GM10266 (cell line): ENCODE results near the gene SPAG16.

ENCODE experiments used
- DNase-seq: peaks from one replicate; pipeline ENCODE4 v3.0.0; 2012; ENCODE audit errors: extremely low spot score
- CTCF ChIP-seq: IDR thresholded peaks from 2 replicates; pipeline ENCODE4 v1.5.1; 2012; ENCODE audit warnings: mild to moderate bottlenecking, low read depth; ENCODE audit not compliant: control insufficient read depth, insufficient read depth; ENCODE audit errors: missing control alignments

SPAG16 gene

GRCh38 chr2:214322662-214323061, 1038.4 kb downstream of the SPAG16 start:
- no peak for DNase-seq
- TF ChIP-seq CTCF: no peak

GRCh38 chr2:214325404-214325803, 1041.1 kb downstream of the SPAG16 start:
- no peak for TF ChIP-seq CTCF
- DNase-seq: no peak

- TF ChIP-seq CTCF: no peak
- no peak for DNase-seq
Observed at GRCh38 chr2:214328941-214329340, 1044.7 kb downstream of the SPAG16 start.

DNA sequence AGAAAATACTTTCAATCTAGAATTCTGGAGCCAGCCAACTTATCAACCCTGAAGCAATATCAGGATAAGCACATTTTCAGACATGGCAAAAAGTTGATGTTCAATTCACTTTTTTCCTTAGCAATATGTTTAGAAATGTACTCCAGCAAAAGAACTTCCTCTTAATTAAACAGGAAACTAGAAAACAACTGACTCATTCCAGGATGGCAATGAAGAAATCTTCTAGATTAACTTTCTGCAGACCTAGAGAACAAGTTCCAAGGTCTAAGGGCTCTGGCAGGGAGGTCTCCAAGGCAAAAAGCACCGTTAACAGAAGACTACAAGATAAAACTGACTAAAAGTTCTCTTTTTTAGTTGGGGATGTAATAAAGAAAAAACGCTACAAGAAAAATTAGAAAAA, 1057.4 kb downstream of the SPAG16 start:
- no peak for TF ChIP-seq CTCF
- no peak for DNase-seq

- no peak for TF ChIP-seq CTCF
- DNase-seq: no peak
Observed at GRCh38 chr2:214358506-214358905, 1074.2 kb downstream of the SPAG16 start.

- no peak for TF ChIP-seq CTCF
- DNase-seq: no peak
Observed at GRCh38 chr2:214361116-214361515, 1076.9 kb downstream of the SPAG16 start.

DNA sequence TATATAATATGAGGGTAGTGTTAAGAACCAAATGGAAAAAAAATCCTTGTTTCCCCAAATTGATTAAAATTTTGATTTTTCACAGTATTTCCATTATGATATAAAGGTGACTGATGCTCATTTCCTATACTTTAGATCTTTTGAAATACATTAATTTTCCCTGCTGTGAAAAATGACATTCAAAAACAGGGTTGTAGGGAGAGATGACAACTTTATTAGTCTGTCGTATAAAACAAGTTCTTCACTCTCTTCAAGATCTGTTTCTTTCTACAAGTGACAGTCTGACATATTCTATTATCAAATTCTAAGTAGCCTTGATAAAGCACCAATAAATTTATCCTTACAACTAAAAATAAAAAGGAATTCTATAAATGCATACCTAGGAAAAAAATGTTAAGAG, 1081.3 kb downstream of the SPAG16 start:
- DNase-seq: no peak
- no peak for TF ChIP-seq CTCF
